Measurements from ENCODE around the gene PPARG. TPM values are rescaled to one million over a fixed set of nuclear protein-coding genes. Genes with fewer than 3 reads are reported as not detected.

Gene PPARG
- total and polyA plus RNA-seq, 2 of the 13 experiments (the other 11 are each of a cell fraction or from before 2014, with no cell fraction given), result 13.9 to 58.3 TPM

- peak; percentile 64; the same call in 1 of the 2 replicates for TF ChIP-seq ZGPAT (CRISPR knock-in tag; IDR thresholded peaks at IDR 0.05)
- 0 out of 2 replicates have a peak, but pooled peaks have one; percentile 50 for TF ChIP-seq KLF6 (CRISPR knock-in tag; IDR thresholded peaks at IDR 0.05)
- peak; percentile 47; the same call in 1 of the 2 replicates for TF ChIP-seq TARDBP (CRISPR knock-in tag; IDR thresholded peaks at IDR 0.05)
- TF ChIP-seq REST (IDR thresholded peaks at IDR 0.05; ENCODE audit: borderline replicate concordance in 1 of 2, low read depth in 1 of 2, low read length in 2 of 2), result peak in 1 of 2 experiments; percentile 30; a peak in 1 of 4 replicates
- peak; percentile 70; the same call in 1 of the 2 replicates for TF ChIP-seq GFI1 (CRISPR knock-in tag; IDR thresholded peaks at IDR 0.05; ENCODE audit: borderline replicate concordance)
- peak; percentile 97 for TF ChIP-seq MED1 (CRISPR knock-in tag; IDR thresholded peaks at IDR 0.05)
- TF ChIP-seq MIXL1 (CRISPR knock-in tag; IDR thresholded peaks at IDR 0.05), result peak; percentile 99
- peak; percentile 85 for TF ChIP-seq NR2F2 (IDR thresholded peaks at IDR 0.05; ENCODE audit: borderline replicate concordance, low read depth)
- no peak for TF ChIP-seq ZNF121 (CRISPR knock-in tag; IDR thresholded peaks at IDR 0.05)
- 0 out of 2 replicates have a peak, but pooled peaks have one; percentile 34 for TF ChIP-seq PHF21A (CRISPR knock-in tag; IDR thresholded peaks at IDR 0.05)
- TF ChIP-seq SMAD3 (CRISPR knock-in tag; IDR thresholded peaks at IDR 0.05), result peak; percentile 79
- no peak for TF ChIP-seq ZNF749 (CRISPR knock-in tag; IDR thresholded peaks at IDR 0.05; ENCODE audit: borderline replicate concordance)
- TF ChIP-seq ATF2 (CRISPR knock-in tag; IDR thresholded peaks at IDR 0.05), result peak; percentile 75
- TF ChIP-seq JUND (CRISPR knock-in tag; IDR thresholded peaks at IDR 0.05), result 0 out of 2 replicates have a peak, but pooled peaks have one; percentile 44
- TF ChIP-seq ERF (CRISPR knock-in tag; IDR thresholded peaks at IDR 0.05), result peak; percentile 54; the same call in 1 of the 2 replicates
- peak; percentile 57; the same call in 1 of the 2 replicates for TF ChIP-seq NR2C2 (CRISPR knock-in tag; IDR thresholded peaks at IDR 0.05; ENCODE audit: borderline replicate concordance)
- TF ChIP-seq HNF1A (IDR thresholded peaks at IDR 0.05; ENCODE audit: low read depth), result peak; percentile 46; the same call in 1 of the 2 replicates
- TF ChIP-seq HNF1A (CRISPR knock-in tag; IDR thresholded peaks at IDR 0.05; ENCODE audit: borderline replicate concordance), result peak; percentile 65; the same call in 1 of the 2 replicates
- TF ChIP-seq FOSL2 (CRISPR knock-in tag; IDR thresholded peaks at IDR 0.05), result peak; percentile 85
These were observed 120.3 kb downstream of the PPARG start (continued) for GRCh38 chr3:12408984-12409683.

All from HepG2 (cell line).